ENCODE results near the gene PI16.

Gene PI16

DNA sequence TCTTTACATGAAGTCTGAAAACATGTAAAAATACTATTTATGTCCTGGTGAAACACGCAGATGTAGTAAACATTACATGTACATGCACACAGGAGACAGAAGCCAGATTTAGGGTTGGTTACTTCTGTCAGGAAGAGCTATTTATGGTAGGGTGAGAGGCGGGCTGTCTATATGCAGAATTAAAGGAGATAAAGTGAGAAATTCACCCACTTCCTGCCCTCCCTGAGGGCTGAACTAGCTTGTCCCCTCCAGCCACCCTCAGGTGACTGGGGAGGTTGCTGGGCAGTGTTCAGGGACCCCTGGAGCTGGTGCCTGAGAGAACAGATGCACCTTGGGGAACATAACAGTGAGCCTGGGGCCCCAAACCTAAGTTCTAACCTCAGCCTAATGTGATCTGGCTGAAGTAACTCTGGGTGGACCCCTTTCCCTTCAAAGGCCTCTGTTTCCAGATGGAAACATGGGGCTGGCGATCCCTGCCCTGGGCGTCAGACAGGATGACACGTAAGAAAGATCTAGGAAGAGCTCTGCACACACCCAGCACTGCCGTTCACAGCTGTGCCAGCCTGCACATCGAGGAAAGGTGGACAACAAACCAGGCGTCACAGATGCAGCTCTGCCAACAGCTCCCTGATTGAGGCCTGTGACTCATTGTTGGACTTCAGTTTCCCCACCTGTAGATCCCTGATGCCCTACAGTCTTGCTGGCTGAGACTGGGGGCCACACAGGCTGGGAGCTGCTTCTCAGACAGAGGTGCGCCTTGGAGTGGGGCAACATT lies 1.3 kb downstream of the PI16 start:
- in situ Hi-C loops (cut with MboI; ENCODE audit: low sequenced_read_pairs): no loop called here

- in situ Hi-C loops (cut with MboI; ENCODE audit: low sequenced_read_pairs): no loop called here
Measured at GRCh38 chr6:36956446-36956820, 1.9 kb downstream of the PI16 start.

DNA sequence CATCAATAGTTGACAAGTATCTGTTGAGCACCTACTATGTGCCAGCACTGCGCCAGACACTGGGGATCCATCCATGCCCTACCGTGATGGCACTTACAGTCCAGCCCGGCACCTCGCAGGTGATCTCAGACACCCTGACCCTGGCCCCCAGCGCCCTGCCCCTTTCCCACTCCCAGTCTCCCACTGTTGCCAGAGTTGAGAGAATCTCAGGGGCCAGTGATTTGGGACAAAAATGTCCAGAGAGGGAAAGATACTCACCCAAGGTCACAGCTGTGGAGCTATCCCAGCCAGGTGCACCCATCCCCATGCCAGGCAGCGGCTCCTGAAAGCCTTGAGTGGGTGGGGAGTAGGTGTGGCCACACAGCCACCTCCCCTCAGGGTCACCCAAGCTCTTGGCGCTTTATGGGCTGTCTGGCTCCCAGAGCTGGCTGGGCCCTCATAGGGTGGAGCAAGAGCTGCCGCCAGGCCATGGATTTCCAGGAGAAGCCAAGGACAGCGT lies 3.3 kb downstream of the PI16 start:
- in situ Hi-C loops (cut with MboI; ENCODE audit: low sequenced_read_pairs): no loop called here

DNA sequence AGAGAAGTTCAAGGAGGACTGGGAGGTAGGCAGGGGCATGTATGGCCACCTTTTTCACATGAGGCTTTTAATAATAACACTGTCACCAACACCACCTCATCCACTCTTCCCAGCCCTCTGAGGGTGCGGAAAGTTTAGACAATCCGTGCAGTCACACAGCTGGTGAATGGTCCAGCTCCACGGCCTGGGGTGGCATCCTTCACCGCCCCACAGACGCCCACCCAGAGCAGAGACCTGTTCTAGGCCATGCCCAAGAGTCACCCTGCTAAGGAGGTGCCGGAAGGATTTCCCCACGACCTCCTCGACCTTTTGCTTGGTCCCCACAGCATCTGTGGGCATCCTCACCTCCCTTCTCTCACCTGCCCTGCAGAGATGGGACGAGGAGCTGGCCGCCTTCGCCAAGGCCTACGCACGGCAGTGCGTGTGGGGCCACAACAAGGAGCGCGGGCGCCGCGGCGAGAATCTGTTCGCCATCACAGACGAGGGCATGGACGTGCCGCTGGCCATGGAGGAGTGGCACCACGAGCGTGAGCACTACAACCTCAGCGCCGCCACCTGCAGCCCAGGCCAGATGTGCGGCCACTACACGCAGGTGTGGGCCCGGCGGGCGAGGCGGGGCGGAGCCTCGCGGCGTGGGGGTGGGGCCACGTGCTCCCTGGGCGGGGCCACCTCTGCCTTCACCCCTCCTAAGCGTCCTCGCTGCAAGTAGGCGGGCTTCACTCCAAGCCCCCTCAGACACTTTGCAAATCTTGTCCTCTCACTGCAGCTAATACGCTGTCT lies 4.4 kb downstream of the PI16 start:
- in situ Hi-C loops (cut with MboI; ENCODE audit: low sequenced_read_pairs): no loop called here

DNA sequence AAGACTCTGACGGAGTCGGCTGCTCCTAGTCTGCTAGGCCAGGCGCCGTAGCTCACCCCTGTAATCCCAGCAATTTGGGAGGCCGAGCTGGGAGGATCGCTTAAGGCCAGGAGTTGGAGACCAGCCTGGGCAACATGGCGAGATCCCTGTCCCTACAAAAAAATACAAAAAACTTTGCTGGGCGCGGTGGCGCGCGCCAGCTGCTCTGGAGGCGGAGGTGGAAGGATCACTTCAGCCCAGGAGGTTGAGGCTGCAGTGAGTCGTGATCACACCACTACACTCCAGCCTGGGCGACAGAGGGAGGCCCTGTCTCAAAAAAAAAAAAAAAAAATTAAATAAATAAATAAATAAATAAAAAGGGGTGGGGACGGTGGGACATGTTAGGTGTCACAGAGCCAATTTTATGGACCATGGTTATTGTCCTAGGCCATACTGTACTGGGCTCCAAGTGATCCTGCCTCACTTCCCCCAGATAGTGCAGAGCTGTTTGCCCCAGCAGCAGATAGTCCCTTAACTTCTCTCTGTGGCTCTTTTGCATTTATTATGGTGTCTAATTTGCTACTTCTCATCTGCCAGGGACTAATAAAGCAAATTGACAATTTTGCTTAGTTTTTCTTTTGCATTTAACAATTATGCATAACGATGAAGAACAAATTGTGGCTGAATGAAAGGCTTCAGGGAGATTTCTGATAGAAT lies 5.2 kb downstream of the PI16 start:
- in situ Hi-C loops (cut with MboI; ENCODE audit: low sequenced_read_pairs): no loop called here

DNA sequence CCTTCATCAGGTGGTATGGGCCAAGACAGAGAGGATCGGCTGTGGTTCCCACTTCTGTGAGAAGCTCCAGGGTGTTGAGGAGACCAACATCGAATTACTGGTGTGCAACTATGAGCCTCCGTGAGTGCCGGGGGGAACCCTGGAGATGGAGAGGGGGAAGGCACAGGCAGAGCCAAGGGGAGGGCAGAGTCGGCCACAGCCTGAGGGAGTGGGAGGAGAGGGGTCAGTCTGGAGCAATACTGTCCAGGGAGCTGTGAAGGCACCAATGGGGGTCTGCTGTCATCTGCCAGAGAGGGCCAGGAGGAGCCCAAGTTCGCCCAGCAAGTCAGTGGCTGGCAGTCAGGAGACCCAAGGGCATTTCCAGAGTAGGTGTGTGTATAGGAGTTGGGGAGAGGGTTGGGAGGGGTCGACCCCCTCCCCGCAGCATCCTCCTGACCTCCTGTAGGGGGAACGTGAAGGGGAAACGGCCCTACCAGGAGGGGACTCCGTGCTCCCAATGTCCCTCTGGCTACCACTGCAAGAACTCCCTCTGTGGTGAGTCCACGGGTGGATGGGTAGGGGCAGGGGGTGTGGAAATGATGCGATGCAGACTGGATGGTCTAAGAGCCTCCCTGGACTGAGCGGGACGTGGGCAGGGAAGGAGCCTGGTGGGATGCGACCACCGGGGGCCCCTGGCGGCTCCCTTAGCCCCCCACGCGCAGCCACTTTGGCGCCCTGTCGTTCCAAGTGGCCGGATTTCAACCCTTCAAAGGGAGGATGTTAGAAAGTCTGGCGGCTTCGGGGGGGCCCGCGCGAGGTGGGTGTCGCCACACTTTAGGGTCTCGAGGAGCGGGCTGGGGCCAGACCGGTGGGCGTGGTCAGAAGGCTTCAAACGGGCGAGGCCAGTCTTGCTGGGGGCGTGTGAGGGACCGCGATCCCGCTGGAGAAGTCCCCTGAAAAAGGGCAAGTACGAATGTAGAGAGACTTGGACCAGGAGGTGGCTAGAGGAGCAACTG lies 7.2 kb downstream of the PI16 start:
- in situ Hi-C loops (cut with MboI; ENCODE audit: low sequenced_read_pairs): no loop called here

GRCh38 chr6:36962874-36963273 lies 8.3 kb downstream of the PI16 start:
- in situ Hi-C loops (cut with MboI; ENCODE audit: low sequenced_read_pairs): no loop called here

GRCh38 chr6:36963451-36964290 lies 9.1 kb downstream of the PI16 start:
- in situ Hi-C loops (cut with MboI; ENCODE audit: low sequenced_read_pairs): no loop called here

DNA sequence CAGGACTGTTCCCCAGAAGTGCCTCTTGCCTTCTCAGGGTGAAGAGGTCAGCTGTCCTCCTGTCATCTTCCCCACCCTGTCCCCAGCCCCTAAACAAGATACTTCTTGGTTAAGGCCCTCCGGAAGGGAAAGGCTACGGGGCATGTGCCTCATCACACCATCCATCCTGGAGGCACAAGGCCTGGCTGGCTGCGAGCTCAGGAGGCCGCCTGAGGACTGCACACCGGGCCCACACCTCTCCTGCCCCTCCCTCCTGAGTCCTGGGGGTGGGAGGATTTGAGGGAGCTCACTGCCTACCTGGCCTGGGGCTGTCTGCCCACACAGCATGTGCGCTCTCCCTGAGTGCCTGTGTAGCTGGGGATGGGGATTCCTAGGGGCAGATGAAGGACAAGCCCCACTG lies 9.8 kb downstream of the PI16 start:
- in situ Hi-C loops (cut with MboI; ENCODE audit: low sequenced_read_pairs): no loop called here

GRCh38 chr6:36964908-36965307 lies 10.4 kb downstream of the PI16 start:
- in situ Hi-C loops (cut with MboI; ENCODE audit: low sequenced_read_pairs): no loop called here

- in situ Hi-C loops (cut with MboI; ENCODE audit: low sequenced_read_pairs): no loop called here
Measured at GRCh38 chr6:36967301-36967700, 12.8 kb downstream of the PI16 start.

DNA sequence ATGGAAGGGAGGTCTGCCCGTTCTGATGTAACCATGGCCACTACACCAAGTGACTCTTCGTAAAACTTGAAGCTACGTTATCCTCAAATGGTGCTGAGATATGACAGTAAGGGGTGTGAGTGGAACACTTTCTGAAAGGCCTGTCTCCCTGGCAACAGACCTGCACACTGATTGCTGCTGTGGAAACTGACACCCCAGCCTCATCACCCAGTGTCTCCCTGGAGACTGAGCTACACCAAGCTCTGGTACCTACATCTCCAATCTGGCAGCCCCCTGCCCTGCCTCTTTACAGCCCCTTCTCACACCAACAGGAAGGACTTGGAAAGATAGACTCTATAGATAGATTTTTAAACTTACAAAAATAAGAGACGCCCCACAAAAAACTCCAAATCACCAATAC lies 13.2 kb downstream of the PI16 start:
- in situ Hi-C loops (cut with MboI; ENCODE audit: low sequenced_read_pairs): no loop called here

- in situ Hi-C loops (cut with MboI; ENCODE audit: low sequenced_read_pairs): no loop called here
Measured at GRCh38 chr6:36968266-36968977, 13.9 kb downstream of the PI16 start.

GRCh38 chr6:36969240-36969691 lies 14.7 kb downstream of the PI16 start:
- in situ Hi-C loops (cut with MboI; ENCODE audit: low sequenced_read_pairs): no loop called here

- in situ Hi-C loops (cut with MboI; ENCODE audit: low sequenced_read_pairs): no loop called here
Measured at GRCh38 chr6:36969988-36970891, 15.7 kb downstream of the PI16 start.

DNA sequence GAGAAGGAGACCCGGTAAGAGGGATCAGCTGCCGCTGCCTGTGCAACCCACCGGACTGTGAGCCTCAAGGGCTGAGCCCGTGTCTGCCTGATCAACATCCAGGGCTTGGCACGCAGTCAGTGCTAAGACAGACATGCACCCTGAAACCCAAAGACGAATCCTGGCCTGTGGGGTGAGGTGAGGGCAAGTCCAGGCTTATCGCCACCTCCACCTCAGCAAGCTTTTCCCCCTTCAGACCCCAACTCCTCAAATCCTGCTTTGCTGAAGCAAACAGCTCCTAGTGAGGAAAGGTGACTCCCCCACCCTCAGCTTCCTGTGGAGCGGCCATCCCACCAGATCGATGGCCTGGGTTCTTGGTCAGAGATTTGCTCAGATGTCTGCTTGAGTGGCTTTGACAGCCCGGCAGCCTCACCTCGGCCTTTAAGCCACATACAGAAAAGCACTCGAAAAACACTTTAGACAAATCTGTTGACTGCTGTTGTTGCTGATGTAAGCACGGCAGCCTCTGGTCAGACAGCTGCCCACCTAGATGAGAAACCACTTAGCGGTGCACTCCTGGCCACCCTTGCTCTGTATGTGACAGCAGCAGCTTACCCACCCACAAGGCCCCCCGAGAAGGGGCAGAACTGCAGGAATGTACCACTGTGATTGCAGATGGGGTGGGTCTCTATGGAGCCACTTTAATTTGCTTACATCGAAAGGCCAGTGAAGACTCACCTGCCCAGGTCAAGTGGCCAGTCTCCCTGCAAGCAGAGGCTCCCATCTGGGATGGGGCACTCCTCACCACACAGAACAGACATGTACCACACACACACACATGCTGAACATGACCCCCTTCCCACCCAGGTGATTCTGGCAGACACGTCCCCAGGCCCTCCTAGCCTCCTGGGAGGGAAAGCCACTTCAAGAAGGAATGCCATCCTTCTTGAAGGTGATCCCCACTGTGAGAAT lies 16.6 kb downstream of the PI16 start:
- in situ Hi-C loops (cut with MboI; ENCODE audit: low sequenced_read_pairs): no loop called here

Data from HL-60/S4 treated with retinoic acid at 250 ng/mL for 4 days and 3 days (cell line).